ENCODE data around the gene OR4E2.

OR4E2 gene

GRCh38 chr14:21634840-21635239, 18.8 kb upstream of the OR4E2 start, which contains the start of gene OR10G2:
TSS of gene OR10G2 (minus strand) at chr14:21634940. CDS start at chr14:21634842, 98 bp downstream.
- ChIA-PET POLR2A (ENCODE audit: low non-redundant PET) (no interaction called here), CTCF (no interaction called here)
- no peak for DNase-seq (ENCODE audit: low spot score)
- no peak for TF ChIP-seq CTCF (conservative IDR thresholded peaks at IDR 0.05; ENCODE audit: low read depth)
- no peak within 1 kb of the TSS for H3K27ac ChIP-seq

DNA sequence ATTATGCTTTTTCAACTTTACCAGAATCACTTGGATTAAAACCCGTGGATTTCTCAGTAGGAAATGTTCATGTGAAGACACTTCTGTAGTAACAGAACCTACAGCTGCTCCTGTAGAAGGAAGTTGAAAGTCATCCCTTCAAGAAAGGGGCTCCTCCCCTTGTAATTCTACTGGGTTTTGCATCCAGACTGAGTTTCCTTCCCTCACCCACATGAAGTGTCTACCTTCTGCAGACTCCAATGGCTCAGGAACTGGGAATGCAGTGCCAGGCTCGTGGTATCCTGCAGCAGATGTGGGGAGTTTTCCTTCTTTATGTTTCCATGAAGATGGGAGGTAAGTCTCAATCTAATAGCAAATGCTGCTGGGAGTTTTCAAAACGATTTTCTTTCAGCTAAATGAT, 11.0 kb upstream of the OR4E2 start:
- CTCF ChIA-PET: interaction anchor here (0.6 kb wide), 1 partner anchor 91 kb away, joined by 4 read pairs; no protein-coding TSS in a partner anchor
- POLR2A ChIA-PET (ENCODE audit: low non-redundant PET): no interaction called here
- DNase-seq (ENCODE audit: low spot score): no peak
- no peak overlapping the region for H3K27ac ChIP-seq
- TF ChIP-seq CTCF (conservative IDR thresholded peaks at IDR 0.05; ENCODE audit: low read depth): no peak

DNA sequence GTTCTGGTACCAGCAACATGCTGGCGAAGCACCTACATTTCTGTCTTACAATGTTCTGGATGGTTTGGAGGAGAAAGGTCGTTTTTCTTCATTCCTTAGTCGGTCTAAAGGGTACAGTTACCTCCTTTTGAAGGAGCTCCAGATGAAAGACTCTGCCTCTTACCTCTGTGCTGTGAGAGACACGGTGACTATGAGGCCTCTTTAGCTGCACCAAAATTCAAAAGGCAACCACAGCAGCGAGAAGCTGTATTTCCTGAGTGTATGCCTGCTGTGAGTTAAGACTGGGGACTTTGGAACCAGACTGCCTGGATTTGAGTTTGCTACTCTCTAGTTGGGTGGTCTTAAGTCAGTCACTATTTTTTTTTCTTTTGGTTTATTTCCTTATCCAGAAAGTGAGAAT, 10.2 kb upstream of the OR4E2 start:
- POLR2A ChIA-PET (ENCODE audit: low non-redundant PET): interaction anchor here (0.6 kb wide), 1 partner anchor 880 kb away, joined by 8 read pairs; no protein-coding TSS in a partner anchor
- no peak for DNase-seq (ENCODE audit: low spot score)
- CTCF ChIA-PET: interaction anchor here (1.3 kb wide), 1 partner anchor 67 kb away, joined by 4 read pairs; no protein-coding TSS in a partner anchor

DNA sequence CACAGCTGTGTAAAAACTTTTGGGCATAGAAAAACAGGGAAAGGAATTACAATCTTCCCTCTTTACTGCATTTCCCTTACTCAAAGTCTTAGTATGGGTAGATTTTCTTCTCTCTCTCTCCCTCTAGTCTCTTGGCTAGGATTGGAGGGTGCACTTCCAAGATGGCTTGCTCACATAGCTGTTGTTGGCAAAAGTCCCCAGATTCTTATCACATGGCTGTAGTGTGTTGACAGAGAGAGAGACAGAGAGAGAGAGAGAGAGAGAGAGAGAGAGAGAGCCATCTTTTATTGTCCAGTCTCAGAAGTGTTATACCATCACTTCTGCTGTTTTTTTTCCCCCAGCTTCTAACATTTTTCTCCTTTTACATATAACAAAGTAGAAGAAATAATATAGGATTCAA, 6.3 kb upstream of the OR4E2 start:
- CTCF ChIA-PET: no interaction called here
- no peak overlapping the region for H3K27ac ChIP-seq
- TF ChIP-seq CTCF (conservative IDR thresholded peaks at IDR 0.05; ENCODE audit: low read depth): no peak
- POLR2A ChIA-PET (ENCODE audit: low non-redundant PET): no interaction called here
- no peak for DNase-seq (ENCODE audit: low spot score)

More for the DNA sequence above, 10.2 kb upstream of the OR4E2 start:
- no peak for TF ChIP-seq CTCF (conservative IDR thresholded peaks at IDR 0.05; ENCODE audit: low read depth)
- H3K27ac ChIP-seq: no peak overlapping the region

DNA sequence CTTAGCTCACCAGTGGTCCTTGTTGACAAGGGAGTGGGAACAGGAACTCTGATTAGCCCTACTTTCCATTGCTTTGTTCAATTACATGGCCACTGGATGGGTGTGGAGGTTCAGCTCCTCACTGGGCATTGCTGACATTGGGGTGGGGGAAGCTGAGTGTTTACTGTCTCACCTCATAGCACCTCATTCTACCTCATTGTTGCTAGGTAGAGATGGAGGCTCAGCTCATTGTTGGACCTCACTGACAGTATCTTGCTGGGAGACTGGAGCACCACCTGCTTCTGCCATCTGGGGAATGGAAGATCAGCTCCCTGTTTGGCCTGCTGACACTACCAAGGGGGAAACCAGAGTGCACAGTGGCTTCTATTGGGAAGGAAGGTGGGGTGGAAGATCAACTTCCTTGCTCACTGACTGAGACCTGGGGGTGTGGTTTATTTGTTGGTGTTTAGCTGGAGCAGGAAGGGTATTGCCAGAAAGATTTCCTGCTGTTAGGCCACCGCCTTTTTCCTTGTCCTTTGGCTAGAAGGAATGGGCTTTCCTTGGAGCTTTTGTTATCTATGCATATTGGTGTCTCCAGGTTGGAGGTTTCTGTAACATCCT, 1.3 kb upstream of the OR4E2 start:
- no peak overlapping the region for H3K27ac ChIP-seq
- TF ChIP-seq CTCF (conservative IDR thresholded peaks at IDR 0.05; ENCODE audit: low read depth): no peak
- CTCF ChIA-PET: no interaction called here
- DNase-seq (ENCODE audit: low spot score): no peak
- POLR2A ChIA-PET (ENCODE audit: low non-redundant PET): no interaction called here

GRCh38 chr14:21654215-21654614, 580 bp downstream of the OR4E2 start:
- ChIA-PET CTCF (no interaction called here), POLR2A (ENCODE audit: low non-redundant PET) (no interaction called here)
- DNase-seq (ENCODE audit: low spot score): no peak
- no peak for TF ChIP-seq CTCF (conservative IDR thresholded peaks at IDR 0.05; ENCODE audit: low read depth)
- no peak overlapping the region for H3K27ac ChIP-seq
